Eye (tissue), 1 donor: ENCODE measurements around the gene MEOX2.

Experiments
- DNase-seq: peaks from one replicate; pipeline ENCODE4 v3.0.0-alpha.2; 2015

The MEOX2 gene

GRCh38 chr7:15680446-15680845, 6.0 kb downstream of the MEOX2 start:
- DNase-seq, result no peak

GRCh38 chr7:15679306-15679705, 7.2 kb downstream of the MEOX2 start:
- DNase-seq, result no peak

- DNase-seq, result no peak
These were observed 7.8 kb downstream of the MEOX2 start for GRCh38 chr7:15678653-15679052.

- DNase-seq, result no peak
These were observed 11.1 kb downstream of the MEOX2 start for GRCh38 chr7:15675379-15675778.

GRCh38 chr7:15674586-15674985, 11.9 kb downstream of the MEOX2 start:
- DNase-seq, result no peak

GRCh38 chr7:15669443-15670090, 16.9 kb downstream of the MEOX2 start:
- no peak for DNase-seq

- DNase-seq, result no peak
These were observed 18.5 kb downstream of the MEOX2 start for GRCh38 chr7:15667991-15668390.

- DNase-seq, result no peak
These were observed 24.0 kb downstream of the MEOX2 start for GRCh38 chr7:15662451-15662850.

- no peak for DNase-seq
These were observed 28.2 kb downstream of the MEOX2 start for GRCh38 chr7:15658247-15658646.

GRCh38 chr7:15652776-15653290, 33.6 kb downstream of the MEOX2 start:
- DNase-seq, result no peak

GRCh38 chr7:15651693-15652092, 34.8 kb downstream of the MEOX2 start:
- DNase-seq, result no peak

- no peak for DNase-seq
These were observed 35.7 kb downstream of the MEOX2 start for GRCh38 chr7:15650787-15651186.

GRCh38 chr7:15648461-15648961, 38.0 kb downstream of the MEOX2 start:
- DNase-seq, result no peak

- no peak for DNase-seq
These were observed 39.2 kb downstream of the MEOX2 start for GRCh38 chr7:15647309-15647708.

- DNase-seq, result no peak
These were observed 43.3 kb downstream of the MEOX2 start for GRCh38 chr7:15643000-15643705.

GRCh38 chr7:15628876-15629275, 57.6 kb downstream of the MEOX2 start:
- DNase-seq, result no peak

- DNase-seq, result no peak
These were observed 60.4 kb downstream of the MEOX2 start for GRCh38 chr7:15626041-15626440.

GRCh38 chr7:15625466-15625865, 61.0 kb downstream of the MEOX2 start:
- no peak for DNase-seq

- DNase-seq, result no peak
These were observed 65.0 kb downstream of the MEOX2 start for GRCh38 chr7:15621468-15621867.

GRCh38 chr7:15620491-15621185, 65.8 kb downstream of the MEOX2 start:
- DNase-seq, result no peak

- DNase-seq, result no peak
These were observed 68.2 kb downstream of the MEOX2 start for GRCh38 chr7:15618275-15618674.

GRCh38 chr7:15612205-15612604, 74.3 kb downstream of the MEOX2 start:
- no peak for DNase-seq

- DNase-seq, result no peak
These were observed 76.0 kb downstream of the MEOX2 start for GRCh38 chr7:15610503-15610902.

GRCh38 chr7:15609287-15609686, 77.2 kb downstream of the MEOX2 start:
- DNase-seq, result no peak
